GM19324 (cell line): ENCODE data around the gene STH.

Experiments used
- ATAC-seq: cut with Tn5 transposase; IDR thresholded peaks from one replicate; pipeline ENCODE4 v1.9.1; 2021; ENCODE audit warnings: mild to moderate bottlenecking, moderate library complexity; ENCODE audit not compliant: unreplicated experiment, low FRiP score

The STH gene

GRCh38 chr17:46023783-46024388, 24.8 kb downstream of the STH start:
- no peak for ATAC-seq

- no peak for ATAC-seq
Measured at GRCh38 chr17:46024590-46024989, 25.5 kb downstream of the STH start.

GRCh38 chr17:46025060-46025459, 26.0 kb downstream of the STH start:
- ATAC-seq: no peak

- no peak for ATAC-seq
Measured at GRCh38 chr17:46025510-46026165, 26.6 kb downstream of the STH start.

GRCh38 chr17:46026166-46027047, 27.4 kb downstream of the STH start:
- ATAC-seq: no peak

- no peak for ATAC-seq
Measured at GRCh38 chr17:46027048-46027975, 28.3 kb downstream of the STH start.

GRCh38 chr17:46027976-46028325, 28.9 kb downstream of the STH start:
- no peak for ATAC-seq

- no peak for ATAC-seq
Measured at GRCh38 chr17:46028374-46028773, 29.3 kb downstream of the STH start.

GRCh38 chr17:46028981-46029565, 30.0 kb downstream of the STH start:
- no peak for ATAC-seq

- ATAC-seq: no peak
Measured at GRCh38 chr17:46029627-46030026, 30.6 kb downstream of the STH start.

GRCh38 chr17:46030752-46031151, 31.7 kb downstream of the STH start:
- no peak for ATAC-seq

- ATAC-seq: no peak
Measured at GRCh38 chr17:46031440-46031839, 32.4 kb downstream of the STH start.

GRCh38 chr17:46031920-46032319, 32.9 kb downstream of the STH start:
- no peak for ATAC-seq

GRCh38 chr17:46032909-46033308, 33.9 kb downstream of the STH start:
- no peak for ATAC-seq

- no peak for ATAC-seq
Measured at GRCh38 chr17:46033392-46033791, 34.3 kb downstream of the STH start.

- no peak for ATAC-seq
Measured at GRCh38 chr17:46035112-46035818, 36.2 kb downstream of the STH start.

- ATAC-seq: no peak
Measured at GRCh38 chr17:46036491-46036890, 37.4 kb downstream of the STH start.

- ATAC-seq: no peak
Measured at GRCh38 chr17:46037722-46038255, 38.7 kb downstream of the STH start.

GRCh38 chr17:46038414-46038813, 39.4 kb downstream of the STH start:
- no peak for ATAC-seq
